GM12878 (cell line): ENCODE data around the gene PRMT7.

Source experiments
- CTCF ChIP-seq, 3 experiments: IDR thresholded peaks in 2 of 3; conservative IDR thresholded peaks in 1 of 3; 2 replicates each; pipeline ENCODE4 v1.5.1; 2011; ENCODE audit warnings: low read depth in 3 of 3, low read length in 3 of 3, mild to moderate bottlenecking in 3 of 3, control low read depth in 2 of 3, moderate library complexity in 2 of 3, inconsistent platforms in 1 of 3, mixed read lengths in 1 of 3; ENCODE audit not compliant: control insufficient read depth in 2 of 3, insufficient read depth in 1 of 3; ENCODE audit errors: extremely low read depth in 1 of 3
- MAX ChIP-seq: IDR thresholded peaks from 2 replicates; pipeline ENCODE4 v1.6.1; 2012; ENCODE audit warnings: low read depth, low read length, improper control_type of control experiment

GRCh38 chr16:68403177-68403576 is 92.4 kb downstream of the PRMT7 start:
- TF ChIP-seq MAX (no peak), CTCF (IDR thresholded peaks at IDR 0.05 in 2 of 3, conservative IDR thresholded peaks at IDR 0.05 in 1 of 3; ENCODE audit: control insufficient read depth in 2 of 3, extremely low read depth in 1 of 3, insufficient read depth in 1 of 3, low read depth in 3 of 3, low read length in 3 of 3) (no peak)
